DMS114 treated with DMSO at 0.1 percent for 48 hours (cell line): ENCODE data around the gene TAC4.
"Not testable (repeated sequence)": the region's sequence is repeated elsewhere in the genome, so short reads cannot be mapped to it uniquely, and the experiment has no call there.

Experiments used
- DNase-seq: peaks from one replicate; lab custom pipeline; 2025; ENCODE audit not compliant: unreplicated experiment; lab: John Stamatoyannopoulos, UW

TAC4 gene

GRCh38 chr17:49843774-49844350 lies 4.0 kb downstream of the TAC4 start:
- DNase-seq, result no peak

DNA sequence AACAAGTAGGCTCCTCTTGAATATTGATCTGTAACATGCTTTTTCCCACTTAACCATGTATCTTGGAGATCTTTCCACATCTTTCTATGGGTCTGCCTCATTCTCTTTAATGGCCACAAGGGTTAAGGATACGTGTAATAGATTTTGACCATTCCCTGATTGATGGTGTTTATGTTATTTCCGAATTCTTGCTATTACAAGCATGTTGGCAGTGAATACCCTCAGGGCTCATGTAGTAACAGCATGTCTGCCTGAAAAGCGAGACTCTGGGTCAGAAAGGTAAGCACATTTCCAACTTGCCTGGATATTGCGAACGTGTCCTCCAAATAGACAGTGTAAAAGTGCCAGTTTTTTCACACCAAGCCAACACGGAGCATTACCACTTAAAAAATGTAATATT lies 5.0 kb downstream of the TAC4 start:
- DNase-seq, result no peak

DNA sequence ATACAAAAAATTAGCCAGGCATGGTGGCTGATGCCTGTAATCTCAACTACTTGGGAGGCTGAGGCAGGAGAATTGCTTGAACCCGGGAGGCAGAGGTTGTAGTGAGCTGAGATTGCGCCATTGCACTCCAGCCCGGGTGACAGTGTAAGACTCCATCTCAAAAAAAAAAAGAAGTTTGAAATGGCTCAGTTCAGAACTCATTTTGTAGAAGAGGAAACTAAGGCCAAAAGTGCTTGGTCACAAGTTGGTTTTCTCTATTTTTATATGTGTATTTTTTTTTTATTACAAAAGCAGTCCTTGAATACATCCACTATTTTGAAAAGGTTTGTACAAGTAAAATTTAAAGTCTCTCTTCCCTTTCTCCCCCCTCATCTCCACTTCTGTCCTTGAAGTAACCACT lies 5.5 kb downstream of the TAC4 start:
- no peak for DNase-seq

DNA sequence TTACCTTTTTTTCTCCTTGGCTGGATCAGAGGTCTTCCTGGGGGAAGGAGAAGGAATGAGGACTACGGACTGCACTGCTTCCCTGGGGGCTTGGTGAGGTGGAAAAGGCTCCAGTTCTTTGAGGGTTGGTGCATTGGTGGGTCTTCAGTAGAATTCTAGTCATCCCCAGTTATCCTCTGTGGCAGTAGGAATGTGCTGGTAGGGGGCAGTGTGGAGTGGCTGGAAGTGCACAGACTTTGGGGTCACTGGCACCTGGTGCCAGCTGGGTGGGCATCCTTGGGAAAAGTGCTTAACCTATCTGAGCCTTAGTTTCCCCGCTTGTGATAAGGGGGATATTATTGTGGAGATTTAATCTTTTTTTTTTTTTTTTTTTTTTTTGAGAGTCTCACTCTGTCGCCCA lies 6.3 kb downstream of the TAC4 start:
- DNase-seq, result no peak

- no peak for DNase-seq
These were observed 8.4 kb downstream of the TAC4 start for GRCh38 chr17:49839455-49839854.

GRCh38 chr17:49836111-49837030 lies 11.5 kb downstream of the TAC4 start:
- DNase-seq, result no peak

DNA sequence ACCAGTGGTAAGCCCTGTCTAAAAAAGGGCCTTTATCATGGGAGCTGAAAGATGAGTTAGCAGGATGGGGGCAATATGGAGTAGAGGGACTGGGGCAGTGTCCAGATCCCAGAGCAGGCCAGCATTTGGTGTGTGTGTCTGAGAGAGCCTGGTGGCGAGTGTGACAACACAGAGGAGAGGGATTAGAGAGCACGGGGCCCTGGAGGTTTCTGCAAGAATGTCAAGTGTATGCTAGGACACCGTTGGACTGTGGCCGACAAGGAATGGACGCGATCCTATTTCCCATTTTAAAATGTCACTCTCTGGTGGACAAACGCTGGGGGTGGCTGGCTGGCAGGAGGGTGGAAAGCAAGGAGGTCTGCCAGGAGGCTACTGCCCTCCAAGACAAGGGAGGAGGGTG lies 12.4 kb downstream of the TAC4 start:
- no peak for DNase-seq

DNA sequence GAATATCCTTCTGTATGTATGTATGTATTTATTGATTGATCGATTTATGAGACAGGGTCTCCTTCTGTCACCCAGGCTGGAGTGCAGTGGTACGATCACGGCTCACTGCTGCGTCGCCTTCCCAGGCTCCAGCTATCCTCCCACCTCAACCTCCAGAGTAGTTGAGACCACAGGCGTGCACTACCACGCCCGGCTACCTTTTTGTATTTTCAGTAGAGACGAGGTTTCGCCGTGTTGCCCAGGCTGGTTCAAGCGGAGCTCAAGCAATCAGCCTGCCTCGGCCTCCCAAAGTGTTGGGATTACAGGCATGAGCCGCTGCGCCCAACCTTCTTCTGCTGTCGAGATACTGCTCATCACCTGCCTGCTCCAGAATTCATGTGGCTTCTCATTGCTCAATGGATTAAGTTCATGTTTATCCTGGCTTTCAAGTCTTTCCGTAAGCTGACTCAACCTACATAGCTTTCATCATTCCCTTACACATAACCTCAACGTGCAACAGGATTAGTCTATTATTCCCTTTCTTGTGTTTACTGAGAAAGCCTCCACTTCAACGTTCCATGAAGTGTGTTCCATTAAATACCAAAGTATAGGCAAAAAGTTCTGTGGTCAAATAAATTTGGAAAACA lies 13.6 kb downstream of the TAC4 start:
- no peak for DNase-seq

- no peak for DNase-seq
These were observed 14.8 kb downstream of the TAC4 start for GRCh38 chr17:49832840-49833599.

DNA sequence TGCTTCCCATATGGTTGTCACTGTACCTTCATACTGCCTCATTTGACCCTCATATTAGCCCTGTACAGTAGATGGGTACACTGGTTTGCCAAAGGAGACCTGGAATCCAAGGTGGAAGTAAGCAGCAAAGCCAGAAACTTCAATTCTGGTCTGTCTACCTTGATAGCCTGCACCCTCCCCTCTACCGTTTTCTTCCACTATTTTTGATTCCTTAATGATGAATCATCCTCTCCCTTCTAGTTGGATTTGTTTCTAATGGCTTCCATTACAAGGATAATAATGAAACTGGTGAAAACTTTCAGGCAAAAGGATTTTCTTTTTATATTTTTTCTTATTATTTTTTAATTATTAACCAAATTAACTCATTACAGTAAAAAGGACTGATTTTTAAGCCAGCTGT lies 17.3 kb downstream of the TAC4 start:
- no peak for DNase-seq

- DNase-seq, result no peak
These were observed 18.8 kb downstream of the TAC4 start for GRCh38 chr17:49829026-49829425.

GRCh38 chr17:49828325-49828724 lies 19.5 kb downstream of the TAC4 start:
- DNase-seq, result not testable (repeated sequence)

- no peak for DNase-seq
These were observed 22.2 kb downstream of the TAC4 start for GRCh38 chr17:49825645-49826044.

DNA sequence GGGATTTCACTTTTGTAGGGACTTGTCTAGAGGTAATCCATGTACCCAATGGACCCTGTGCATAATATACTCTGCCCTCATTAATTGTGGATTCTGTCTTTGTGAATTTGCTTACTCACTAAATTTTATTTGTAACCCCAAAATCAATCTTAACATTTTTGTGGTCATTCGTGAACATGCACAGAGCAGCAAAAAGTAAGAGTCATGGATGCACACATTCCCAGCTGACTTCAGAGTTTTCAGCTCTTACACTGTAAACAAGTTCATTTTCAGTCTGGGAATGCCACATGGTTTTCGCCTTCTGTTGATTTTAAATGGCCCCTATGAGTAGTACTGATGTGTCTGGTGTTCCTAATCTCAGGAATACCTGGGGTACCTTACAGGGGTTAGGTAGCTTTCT lies 24.3 kb downstream of the TAC4 start:
- DNase-seq, result no peak

GRCh38 chr17:49822829-49823228 lies 25.0 kb downstream of the TAC4 start:
- no peak for DNase-seq

GRCh38 chr17:49821916-49822315 lies 26.0 kb downstream of the TAC4 start:
- DNase-seq, result no peak

- no peak for DNase-seq
These were observed 26.4 kb downstream of the TAC4 start for GRCh38 chr17:49821466-49821865.

DNA sequence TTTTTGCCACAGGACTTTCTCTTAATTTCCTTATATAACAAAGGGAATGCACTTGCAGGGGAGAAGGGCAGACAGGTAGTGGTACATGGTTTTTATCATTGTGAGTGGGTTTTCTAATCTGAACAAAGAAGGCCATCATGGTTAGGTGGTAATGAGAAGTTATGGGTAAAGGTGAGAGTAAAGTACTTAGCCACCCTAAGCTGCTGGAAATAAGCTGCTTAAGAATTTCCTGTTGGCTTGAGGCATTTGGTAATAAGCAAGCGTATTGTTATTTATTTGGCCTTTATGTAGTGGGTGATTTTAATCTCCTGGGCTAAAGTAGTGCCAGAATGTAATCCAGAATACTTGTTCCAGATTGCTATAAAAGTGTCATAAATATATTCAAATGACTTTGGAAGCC lies 27.1 kb downstream of the TAC4 start:
- no peak for DNase-seq

GRCh38 chr17:49819651-49820050 lies 28.2 kb downstream of the TAC4 start:
- no peak for DNase-seq

GRCh38 chr17:49819138-49819537 lies 28.7 kb downstream of the TAC4 start:
- DNase-seq, result no peak

DNA sequence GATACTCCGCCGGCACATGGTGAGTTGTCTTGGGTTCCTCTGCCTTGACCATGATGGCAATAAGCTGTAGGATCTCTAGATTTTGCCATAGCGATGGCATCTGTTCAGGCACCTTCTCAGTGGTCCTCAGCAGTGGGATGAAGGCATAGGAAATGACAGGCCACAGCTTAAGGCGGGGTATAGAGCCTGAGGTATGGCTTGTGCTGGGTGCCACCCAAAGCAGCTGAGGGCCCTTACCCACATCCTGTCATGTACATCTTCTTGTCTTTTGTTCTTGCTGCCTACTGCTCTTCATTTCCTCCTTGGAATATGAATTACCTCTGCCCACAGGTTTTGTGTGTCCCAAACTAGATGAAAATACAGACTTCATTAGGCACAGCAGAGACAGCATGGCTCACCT lies 29.9 kb downstream of the TAC4 start:
- no peak for DNase-seq
